GM12872 (cell line): ENCODE data around the gene CCSER2.

ENCODE experiments used
- CTCF ChIP-seq: IDR thresholded peaks from 3 replicates; pipeline ENCODE4 v1.5.1; 2011; ENCODE audit warnings: low read depth, mild to moderate bottlenecking, low read length, moderate library complexity; ENCODE audit not compliant: insufficient read depth

The CCSER2 gene

GRCh38 chr10:84519235-84519634 is 190.8 kb downstream of the CCSER2 start:
- TF ChIP-seq CTCF: no peak

- no peak for TF ChIP-seq CTCF
Measured at GRCh38 chr10:84521013-84521412, 192.6 kb downstream of the CCSER2 start.

- TF ChIP-seq CTCF: no peak
Measured at GRCh38 chr10:84521468-84521867, 193.1 kb downstream of the CCSER2 start.

GRCh38 chr10:84522612-84523462 is 194.4 kb downstream of the CCSER2 start:
- no peak for TF ChIP-seq CTCF

- no peak for TF ChIP-seq CTCF
Measured at GRCh38 chr10:84523526-84523925, 195.1 kb downstream of the CCSER2 start.

- no peak for TF ChIP-seq CTCF
Measured at GRCh38 chr10:84524435-84524834, 196.0 kb downstream of the CCSER2 start.

- TF ChIP-seq CTCF: no peak
Measured at GRCh38 chr10:84525120-84525806, 196.9 kb downstream of the CCSER2 start.
